ENCODE measurements around the gene HAAO. TPM values are rescaled to one million over a fixed set of nuclear protein-coding genes. Genes with fewer than 3 reads are reported as not detected.

HAAO gene
- total and polyA plus RNA-seq, 2 experiments from 2014 or later: 2.6 to 3.2 TPM

- Mint-ChIP-seq H3K27me3 (ENCODE audit: insufficient read depth, low read depth, poor library complexity) (peaks cover 19% of the 10 kb centered on the region), H3K4me1 (peaks cover 7% of the 10 kb centered on the region), H3K9me3 (peaks cover 15% of the 10 kb centered on the region; the same call in 2 of the 3 replicates), H3K36me3 (ENCODE audit: low read depth) (peaks cover 13% of the 10 kb centered on the region), H3K27ac (peak overlapping the region; percentile 96), H3K4me3 (peak overlapping the region; percentile 95)
- H3K27ac ChIP-seq (ENCODE audit: low read depth): peak overlapping the region; percentile 95
- no peaks in the 10 kb centered on the region for H3K9me2 ChIP-seq (ENCODE audit: insufficient read depth)
- peak overlapping the region; percentile 91 for H3K4me2 ChIP-seq
- H2AFZ ChIP-seq: peak overlapping the region; percentile 80
- peak overlapping the region; percentile 96 for H3K4me3 ChIP-seq
- H3F3A ChIP-seq (replicated peaks; ENCODE audit: low read depth): peaks cover 8% of the 10 kb centered on the region; the same call in 1 of the 2 replicates
- H3K36me3 ChIP-seq (ENCODE audit: insufficient read depth): no peaks in the 10 kb centered on the region; the same call in 1 of the 2 replicates
- no peaks in the 10 kb centered on the region for H4K20me1 ChIP-seq (replicated peaks; ENCODE audit: insufficient read depth)
- TF ChIP-seq NANOG (IDR thresholded peaks at IDR 0.05; ENCODE audit: borderline replicate concordance) (0 out of 2 replicates have a peak, but pooled peaks have one; percentile 35), CREB1 (CRISPR knock-in tag; IDR thresholded peaks at IDR 0.05; ENCODE audit: low read depth) (peak; percentile 52; the same call in 1 of the 2 replicates), ZNF462 (CRISPR knock-in tag; IDR thresholded peaks at IDR 0.05) (no peak), POLR2AphosphoS5 (IDR thresholded peaks at IDR 0.05; ENCODE audit: low read depth) (peak; percentile 68), EZH2 (IDR thresholded peaks at IDR 0.05; ENCODE audit: low read depth, unreplicated experiment) (no peak), ZNF331 (CRISPR knock-in tag; IDR thresholded peaks at IDR 0.05; ENCODE audit: low read depth) (no peak), JUNB (IDR thresholded peaks at IDR 0.05; ENCODE audit: unreplicated experiment) (no peak), STAT1 (IDR thresholded peaks at IDR 0.05; ENCODE audit: unreplicated experiment) (no peak), EZH2phosphoT487 (IDR thresholded peaks at IDR 0.05; ENCODE audit: unreplicated experiment) (no peak), CTCF (conservative IDR thresholded peaks at IDR 0.05; ENCODE audit: low read depth in 2 of 2) (no peak), ETS1 (IDR thresholded peaks at IDR 0.05) (peak; percentile 37; the same call in 1 of the 2 replicates), ZNF114 (CRISPR knock-in tag; IDR thresholded peaks at IDR 0.05) (no peak)
- TF ChIP-seq, protein P1, sequence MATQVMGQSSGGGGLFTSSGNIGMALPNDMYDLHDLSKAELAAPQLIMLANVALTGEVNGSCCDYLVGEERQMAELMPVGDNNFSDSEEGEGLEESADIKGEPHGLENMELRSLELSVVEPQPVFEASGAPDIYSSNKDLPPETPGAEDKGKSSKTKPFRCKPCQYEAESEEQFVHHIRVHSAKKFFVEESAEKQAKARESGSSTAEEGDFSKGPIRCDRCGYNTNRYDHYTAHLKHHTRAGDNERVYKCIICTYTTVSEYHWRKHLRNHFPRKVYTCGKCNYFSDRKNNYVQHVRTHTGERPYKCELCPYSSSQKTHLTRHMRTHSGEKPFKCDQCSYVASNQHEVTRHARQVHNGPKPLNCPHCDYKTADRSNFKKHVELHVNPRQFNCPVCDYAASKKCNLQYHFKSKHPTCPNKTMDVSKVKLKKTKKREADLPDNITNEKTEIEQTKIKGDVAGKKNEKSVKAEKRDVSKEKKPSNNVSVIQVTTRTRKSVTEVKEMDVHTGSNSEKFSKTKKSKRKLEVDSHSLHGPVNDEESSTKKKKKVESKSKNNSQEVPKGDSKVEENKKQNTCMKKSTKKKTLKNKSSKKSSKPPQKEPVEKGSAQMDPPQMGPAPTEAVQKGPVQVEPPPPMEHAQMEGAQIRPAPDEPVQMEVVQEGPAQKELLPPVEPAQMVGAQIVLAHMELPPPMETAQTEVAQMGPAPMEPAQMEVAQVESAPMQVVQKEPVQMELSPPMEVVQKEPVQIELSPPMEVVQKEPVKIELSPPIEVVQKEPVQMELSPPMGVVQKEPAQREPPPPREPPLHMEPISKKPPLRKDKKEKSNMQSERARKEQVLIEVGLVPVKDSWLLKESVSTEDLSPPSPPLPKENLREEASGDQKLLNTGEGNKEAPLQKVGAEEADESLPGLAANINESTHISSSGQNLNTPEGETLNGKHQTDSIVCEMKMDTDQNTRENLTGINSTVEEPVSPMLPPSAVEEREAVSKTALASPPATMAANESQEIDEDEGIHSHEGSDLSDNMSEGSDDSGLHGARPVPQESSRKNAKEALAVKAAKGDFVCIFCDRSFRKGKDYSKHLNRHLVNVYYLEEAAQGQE (IDR thresholded peaks at IDR 0.05; ENCODE audit: unreplicated experiment): no peak
- H3K79me2 ChIP-seq (replicated peaks; ENCODE audit: insufficient read depth): no peaks in the 10 kb centered on the region
- no peaks in the 10 kb centered on the region for H3K27me3 ChIP-seq (ENCODE audit: insufficient read depth)
- ATAC-seq (peak; percentile 71), DNase-seq (ENCODE audit: low spot score) (peak; percentile 90)
- H3K4me1 ChIP-seq (ENCODE audit: insufficient read depth): peaks cover 5% of the 10 kb centered on the region
Measured at GRCh38 chr2:42810121-42810970, 18.0 kb upstream of the HAAO start.
